ENCODE data around the gene SMIM12. TPM values are rescaled to one million over a fixed set of nuclear protein-coding genes. Genes with fewer than 3 reads are reported as not detected.
"Not testable (repeated sequence)": the region's sequence is repeated elsewhere in the genome, so short reads cannot be mapped to it uniquely, and the experiment has no call there.

Gene SMIM12
- total RNA-seq, 3 donors from 2014 or later = 25.0 to 36.7 (median 29.6) TPM

- peak overlapping the region in 1 of 2 donors; percentile 27 for H3K27ac ChIP-seq
- intact Hi-C loops (cut with DNase I; ENCODE audit: low total_unique reads) = no loop called here
- peaks cover 0 to 6% of the 10 kb centered on the region in 2 donors for H3K4me1 ChIP-seq
- no peak overlapping the region for H3K4me3 ChIP-seq
- H3K36me3 ChIP-seq = no peaks in the 10 kb centered on the region
- peaks cover 0 to 6% of the 10 kb centered on the region in 2 donors for H3K9me3 ChIP-seq
- H3K27me3 ChIP-seq = no peaks in the 10 kb centered on the region
- TF ChIP-seq POLR2A (IDR thresholded peaks at IDR 0.05) (no peak), POLR2AphosphoS5 (IDR thresholded peaks at IDR 0.05) (no peak), CTCF (IDR thresholded peaks at IDR 0.05) (no peak)
- no peak for DNase-seq (ENCODE audit: low spot score in 2 of 2)
These were observed 34.0 kb downstream of the SMIM12 start for GRCh38 chr1:34825455-34826091.

DNA sequence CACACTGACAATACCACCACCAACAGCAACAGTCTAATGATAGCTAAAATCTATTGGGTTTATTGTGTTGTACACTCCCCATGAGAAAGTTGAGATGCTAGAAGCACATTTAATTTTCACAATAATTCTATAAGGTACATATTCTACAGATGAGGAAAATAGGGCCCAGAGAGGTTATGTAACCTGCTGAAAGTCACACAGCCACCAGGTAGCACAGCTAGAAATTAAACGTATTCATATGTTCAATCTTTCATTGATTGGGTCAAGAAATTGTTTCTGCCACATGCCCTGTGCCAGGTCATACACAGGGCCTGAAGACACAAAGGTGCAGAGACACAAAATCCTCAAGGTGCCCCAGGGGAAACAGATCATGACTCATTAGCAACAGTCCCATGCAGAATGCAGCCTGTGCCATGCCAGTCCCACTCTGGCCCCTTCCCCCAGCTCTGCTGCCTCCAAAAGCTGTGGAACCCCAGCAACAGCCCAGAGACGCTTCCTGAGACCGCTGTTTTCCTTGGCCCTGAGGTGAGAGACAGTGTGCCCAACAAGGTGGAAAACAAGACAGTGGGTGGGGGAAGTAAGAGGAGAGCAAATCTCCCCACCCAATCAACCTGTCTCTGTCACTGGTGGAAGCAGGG is 34.6 kb downstream of the SMIM12 start:
- H3K36me3 ChIP-seq = no peaks in the 10 kb centered on the region
- peaks cover 0 to 6% of the 10 kb centered on the region in 2 donors for H3K9me3 ChIP-seq
- DNase-seq (ENCODE audit: low spot score in 2 of 2) = no peak
- TF ChIP-seq POLR2A (IDR thresholded peaks at IDR 0.05) = no peak
- TF ChIP-seq POLR2AphosphoS5 (IDR thresholded peaks at IDR 0.05) = no peak
- TF ChIP-seq CTCF (IDR thresholded peaks at IDR 0.05) = no peak
- H3K27me3 ChIP-seq = no peaks in the 10 kb centered on the region
- peak overlapping the region in 1 of 2 donors; percentile 27 for H3K27ac ChIP-seq
- intact Hi-C loops (cut with DNase I; ENCODE audit: low total_unique reads) = no loop called here
- peaks cover 0 to 6% of the 10 kb centered on the region in 2 donors for H3K4me1 ChIP-seq
- no peak overlapping the region for H3K4me3 ChIP-seq

GRCh38 chr1:34822202-34822601 is 37.3 kb downstream of the SMIM12 start:
- Histone ChIP-seq H3K4me3 (no peak overlapping the region), H3K9me3 (peaks cover 0 to 6% of the 10 kb centered on the region in 2 donors), H3K27me3 (no peaks in the 10 kb centered on the region), H3K27ac (no peak overlapping the region), H3K4me1 (no peaks in the 10 kb centered on the region), H3K36me3 (no peaks in the 10 kb centered on the region)
- TF ChIP-seq CTCF (IDR thresholded peaks at IDR 0.05) = no peak
- TF ChIP-seq POLR2AphosphoS5 (IDR thresholded peaks at IDR 0.05) = no peak
- no peak for TF ChIP-seq POLR2A (IDR thresholded peaks at IDR 0.05)
- intact Hi-C loops (cut with DNase I; ENCODE audit: low total_unique reads) = no loop called here
- DNase-seq (ENCODE audit: low spot score in 2 of 2) = no peak

DNA sequence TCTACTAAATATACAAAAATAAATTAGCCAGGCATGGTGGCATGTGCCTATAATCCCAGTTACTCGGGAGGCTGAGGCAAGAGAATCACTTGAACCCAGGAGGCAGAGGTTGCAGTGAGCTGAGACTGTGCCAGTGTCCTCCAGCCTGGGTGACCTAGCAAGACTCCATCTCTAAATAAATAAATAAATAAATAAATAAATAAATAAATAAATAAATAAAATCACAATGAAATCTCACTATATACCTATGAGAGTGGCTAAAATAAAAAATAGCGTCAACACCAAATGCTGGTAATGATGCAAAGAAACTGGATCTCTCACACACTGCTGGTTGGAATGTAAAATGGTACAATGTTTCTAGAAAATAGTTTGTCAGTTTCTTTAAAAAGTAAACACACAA is 40.7 kb downstream of the SMIM12 start:
- H3K9me3 ChIP-seq; H3K36me3 ChIP-seq; H3K27me3 ChIP-seq; DNase-seq (ENCODE audit: low spot score in 2 of 2); H3K4me1 ChIP-seq; H3K4me3 ChIP-seq; intact Hi-C loops (cut with DNase I; ENCODE audit: low total_unique reads); H3K27ac ChIP-seq: not testable (repeated sequence)

- Histone ChIP-seq H3K27ac (no peak overlapping the region), H3K9me3 (no peaks in the 10 kb centered on the region)
- intact Hi-C loops (cut with DNase I; ENCODE audit: low total_unique reads) = loop anchor here (1.0 kb wide), 1 partner anchor 36 kb away; no protein-coding TSS in a partner anchor
These were observed 42.8 kb downstream of the SMIM12 start for GRCh38 chr1:34816778-34817177.

More at GRCh38 chr1:34816778-34817177, 42.8 kb downstream of the SMIM12 start:
- Histone ChIP-seq H3K4me1 (no peaks in the 10 kb centered on the region), H3K27me3 (no peaks in the 10 kb centered on the region), H3K36me3 (no peaks in the 10 kb centered on the region), H3K4me3 (no peak overlapping the region)
- no peak for DNase-seq (ENCODE audit: low spot score in 2 of 2)
- TF ChIP-seq POLR2A (IDR thresholded peaks at IDR 0.05) (no peak), POLR2AphosphoS5 (IDR thresholded peaks at IDR 0.05) (no peak), CTCF (IDR thresholded peaks at IDR 0.05) (no peak)
